ACC112 (cell line): ENCODE measurements around the gene MAML2.
"Not testable (repeated sequence)": the region's sequence is repeated elsewhere in the genome, so short reads cannot be mapped to it uniquely, and the experiment has no call there.

Experiments
- H2AFZ ChIP-seq: fragments of 200-600 bp; sonication (generic); one replicate; pipeline ENCODE4 v1.6.0; 2017; ENCODE audit warnings: antibody characterized with exemption, low read length; ENCODE audit not compliant: unreplicated experiment
- H3K27ac ChIP-seq: fragments of 200-600 bp; sonication (generic); 2 replicates; pipeline ENCODE4 v1.5.1; 2014; ENCODE audit warnings: low read depth, mild to moderate bottlenecking, antibody characterized with exemption, low read length, moderate library complexity
- H3K27me3 ChIP-seq: fragments of 200-600 bp; sonication (generic); 2 replicates; pipeline ENCODE4 v1.6.1; 2014; ENCODE audit warnings: mild to moderate bottlenecking, antibody characterized with exemption, low read length, moderate library complexity, mixed read lengths; ENCODE audit not compliant: insufficient read depth
- H3K36me3 ChIP-seq: fragments of 200-600 bp; sonication (generic); 2 replicates; pipeline ENCODE4 v1.6.1; 2016; ENCODE audit warnings: mild to moderate bottlenecking, antibody characterized with exemption, low read length, moderate library complexity, mixed read lengths; ENCODE audit not compliant: insufficient read depth
- H3K4me1 ChIP-seq: fragments of 200-600 bp; sonication (generic); one replicate; pipeline ENCODE4 v1.6.1; 2016; ENCODE audit warnings: low read length, mixed read lengths; ENCODE audit not compliant: insufficient read depth, unreplicated experiment, control insufficient read depth
- H3K4me3 ChIP-seq: fragments of 200-600 bp; sonication (generic); 2 replicates; pipeline ENCODE4 v1.5.1; 2014; ENCODE audit warnings: mild to moderate bottlenecking, low read depth, low read length
- H3K79me2 ChIP-seq: fragments of 200-600 bp; sonication (generic); one replicate; pipeline ENCODE4 v1.6.0; 2016; ENCODE audit warnings: low read length; ENCODE audit not compliant: control insufficient read depth, unreplicated experiment, insufficient read depth

MAML2 gene

GRCh38 chr11:96188243-96189006 is 154.6 kb downstream of the MAML2 start:
- H3K27me3 ChIP-seq, result no peaks in the 10 kb centered on the region
- peaks cover 7% of the 10 kb centered on the region; the same call in 1 of the 2 replicates for H3K36me3 ChIP-seq
- H3K4me3 ChIP-seq, result peak overlapping the region; percentile 62
- peak overlapping the region; percentile 100 for H3K27ac ChIP-seq
- H2AFZ ChIP-seq, result peak overlapping the region; percentile 21
- H3K79me2 ChIP-seq, result peaks cover 57% of the 10 kb centered on the region
- H3K4me1 ChIP-seq, result peaks cover 47% of the 10 kb centered on the region

- peaks cover 47% of the 10 kb centered on the region for H3K4me1 ChIP-seq
- peak overlapping the region; percentile 21 for H2AFZ ChIP-seq
- peak overlapping the region; percentile 100 for H3K27ac ChIP-seq
- no peaks in the 10 kb centered on the region for H3K27me3 ChIP-seq
- peaks cover 7% of the 10 kb centered on the region; the same call in 1 of the 2 replicates for H3K36me3 ChIP-seq
- peak overlapping the region; percentile 62 for H3K4me3 ChIP-seq
- peaks cover 51% of the 10 kb centered on the region for H3K79me2 ChIP-seq
These were observed 155.2 kb downstream of the MAML2 start for GRCh38 chr11:96187822-96188221.

- Histone ChIP-seq H3K27me3 (no peaks in the 10 kb centered on the region), H3K4me1 (peaks cover 47% of the 10 kb centered on the region), H3K4me3 (no peak overlapping the region), H3K27ac (peak overlapping the region; percentile 100), H3K36me3 (peaks cover 1% of the 10 kb centered on the region), H3K79me2 (peaks cover 41% of the 10 kb centered on the region), H2AFZ (no peak overlapping the region)
These were observed 156.2 kb downstream of the MAML2 start for GRCh38 chr11:96186806-96187205.

GRCh38 chr11:96185220-96185768 is 157.7 kb downstream of the MAML2 start:
- Histone ChIP-seq H3K4me1 (peaks cover 41% of the 10 kb centered on the region), H3K27me3 (no peaks in the 10 kb centered on the region), H2AFZ (no peak overlapping the region), H3K4me3 (no peak overlapping the region), H3K27ac (no peak overlapping the region), H3K79me2 (peaks cover 31% of the 10 kb centered on the region), H3K36me3 (no peaks in the 10 kb centered on the region; the same call in 1 of the 2 replicates)

GRCh38 chr11:96180937-96181336 is 162.1 kb downstream of the MAML2 start:
- H3K27me3 ChIP-seq, H3K4me1 ChIP-seq, H3K4me3 ChIP-seq, H2AFZ ChIP-seq, H3K27ac ChIP-seq, H3K36me3 ChIP-seq: not testable (repeated sequence)
- H3K79me2 ChIP-seq, result peaks cover 28% of the 10 kb centered on the region

- no peaks in the 10 kb centered on the region for H3K27me3 ChIP-seq
- no peak overlapping the region for H2AFZ ChIP-seq
- H3K4me1 ChIP-seq, result no peaks in the 10 kb centered on the region
- H3K79me2 ChIP-seq, result peaks cover 22% of the 10 kb centered on the region
- H3K36me3 ChIP-seq, result peaks cover 7% of the 10 kb centered on the region; the same call in 1 of the 2 replicates
- H3K27ac ChIP-seq, result no peak overlapping the region
- no peak overlapping the region for H3K4me3 ChIP-seq
These were observed 162.7 kb downstream of the MAML2 start for GRCh38 chr11:96180341-96180740.

- H3K79me2 ChIP-seq, result peaks cover 20% of the 10 kb centered on the region
These were observed 163.1 kb downstream of the MAML2 start for GRCh38 chr11:96179905-96180304.

GRCh38 chr11:96178887-96179279 is 164.1 kb downstream of the MAML2 start:
- peaks cover 9% of the 10 kb centered on the region; the same call in 1 of the 2 replicates for H3K36me3 ChIP-seq
- no peak overlapping the region for H3K27ac ChIP-seq
- peaks cover 21% of the 10 kb centered on the region for H3K79me2 ChIP-seq
- no peak overlapping the region for H3K4me3 ChIP-seq
- H3K4me1 ChIP-seq, result no peaks in the 10 kb centered on the region
- no peak overlapping the region for H2AFZ ChIP-seq
- H3K27me3 ChIP-seq, result no peaks in the 10 kb centered on the region

More at GRCh38 chr11:96179905-96180304, 163.1 kb downstream of the MAML2 start:
- no peak overlapping the region for H3K27ac ChIP-seq
- H3K36me3 ChIP-seq, result peaks cover 7% of the 10 kb centered on the region; the same call in 1 of the 2 replicates
- H3K4me1 ChIP-seq, result no peaks in the 10 kb centered on the region
- H3K27me3 ChIP-seq, result no peaks in the 10 kb centered on the region
- H2AFZ ChIP-seq, result no peak overlapping the region
- no peak overlapping the region for H3K4me3 ChIP-seq

- Histone ChIP-seq H3K27me3 (no peaks in the 10 kb centered on the region), H3K27ac (no peak overlapping the region), H3K79me2 (peaks cover 21% of the 10 kb centered on the region), H3K4me1 (no peaks in the 10 kb centered on the region), H2AFZ (no peak overlapping the region), H3K36me3 (peaks cover 9% of the 10 kb centered on the region; the same call in 1 of the 2 replicates), H3K4me3 (no peak overlapping the region)
These were observed 164.7 kb downstream of the MAML2 start for GRCh38 chr11:96178049-96178886.

GRCh38 chr11:96177146-96177545 is 165.8 kb downstream of the MAML2 start:
- H2AFZ ChIP-seq, result no peak overlapping the region
- no peaks in the 10 kb centered on the region for H3K4me1 ChIP-seq
- no peak overlapping the region for H3K4me3 ChIP-seq
- H3K27ac ChIP-seq, result no peak overlapping the region
- H3K79me2 ChIP-seq, result peaks cover 26% of the 10 kb centered on the region
- peaks cover 9% of the 10 kb centered on the region; the same call in 1 of the 2 replicates for H3K36me3 ChIP-seq
- H3K27me3 ChIP-seq, result no peaks in the 10 kb centered on the region
